ENCODE results near the gene DCLK1. TPM values are rescaled to one million over a fixed set of nuclear protein-coding genes. Genes with fewer than 3 reads are reported as not detected.

The DCLK1 gene
- total RNA-seq, 1 experiment from 2014 or later = not detected

DNA sequence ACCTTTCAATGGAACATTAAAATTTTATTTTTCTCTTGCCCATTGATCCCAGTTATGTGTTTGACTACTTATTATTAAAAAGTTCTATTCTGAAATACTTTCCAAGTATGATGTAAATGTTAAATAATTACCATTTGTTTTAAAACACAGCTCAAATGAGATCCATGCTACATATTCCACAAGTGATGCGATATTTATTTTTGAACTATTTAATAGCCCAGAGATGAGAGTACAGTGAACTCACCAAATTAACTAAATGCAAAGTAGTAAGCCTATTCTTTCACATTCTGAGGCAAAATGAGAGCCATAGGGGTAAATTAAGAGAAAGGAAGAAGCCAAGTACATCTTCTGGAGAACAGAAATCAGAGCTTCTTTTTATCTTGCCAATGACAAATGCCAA, 1.2 kb upstream of the DCLK1 start:
- ATAC-seq = no peak
- Histone ChIP-seq H3K4me3 (ENCODE audit: low read depth in 2 of 2, low read length in 2 of 2) (no peak overlapping the region), H3K36me3 (ENCODE audit: control insufficient read depth, insufficient read depth, low read length) (no peaks in the 10 kb centered on the region), H3K9me3 (ENCODE audit: control insufficient read depth, insufficient read depth, low read depth, low read length) (no peaks in the 10 kb centered on the region), H3K4me1 (ENCODE audit: control insufficient read depth, insufficient read depth, low read length) (no peaks in the 10 kb centered on the region), H3K27me3 (ENCODE audit: control insufficient read depth, insufficient read depth, low read length) (no peaks in the 10 kb centered on the region), H3K27ac (ENCODE audit: low read length) (no peak overlapping the region)
- in situ Hi-C loops (cut with HindIII; ENCODE audit: low pct_unique_long_range_greater_than_20kb, low sequenced_read_pairs) = no loop called here
- BruUV-seq (replicated peaks) = no TSS peak
- CTCF ChIA-PET = no interaction called here
- TF ChIP-seq SIN3A (IDR thresholded peaks at IDR 0.05; ENCODE audit: borderline replicate concordance, insufficient read depth, low read depth, low read length) = no peak
- intact Hi-C loops (cut with micrococcal nuclease; ENCODE audit: unreplicated experiment) = no loop called here
- no peak for DNase-seq (ENCODE audit: low read depth, low spot score)
- POLR2A ChIA-PET = no interaction called here

DNA sequence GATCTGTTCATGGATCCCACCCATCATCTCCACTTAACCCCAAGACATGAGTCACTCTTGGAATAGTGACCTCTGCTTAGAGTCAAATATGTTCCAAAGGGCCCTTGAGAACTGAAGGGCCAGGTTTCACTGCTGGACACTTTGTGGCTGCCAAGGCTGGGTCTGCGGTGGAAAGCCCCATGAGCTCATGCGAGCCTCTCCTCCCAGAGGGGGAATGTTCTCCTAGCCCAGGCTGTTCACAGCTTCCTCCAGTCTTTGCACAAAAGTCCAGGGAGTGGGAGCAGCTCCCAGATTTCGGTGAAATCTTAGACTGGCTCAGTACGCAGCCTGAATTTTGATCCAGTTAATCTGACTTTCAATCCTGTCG, 732 bp upstream of the DCLK1 start:
- CTCF ChIA-PET = no interaction called here
- no TSS peak for BruUV-seq (replicated peaks)
- no peaks in the 10 kb centered on the region for H3K9me3 ChIP-seq (ENCODE audit: control insufficient read depth, insufficient read depth, low read depth, low read length)
- H3K27ac ChIP-seq (ENCODE audit: low read length) = no peak overlapping the region
- H3K36me3 ChIP-seq (ENCODE audit: control insufficient read depth, insufficient read depth, low read length) = no peaks in the 10 kb centered on the region
- intact Hi-C loops (cut with micrococcal nuclease; ENCODE audit: unreplicated experiment) = no loop called here
- in situ Hi-C loops (cut with HindIII; ENCODE audit: low pct_unique_long_range_greater_than_20kb, low sequenced_read_pairs) = no loop called here
- H3K4me1 ChIP-seq (ENCODE audit: control insufficient read depth, insufficient read depth, low read length) = no peaks in the 10 kb centered on the region
- TF ChIP-seq, protein P1, sequence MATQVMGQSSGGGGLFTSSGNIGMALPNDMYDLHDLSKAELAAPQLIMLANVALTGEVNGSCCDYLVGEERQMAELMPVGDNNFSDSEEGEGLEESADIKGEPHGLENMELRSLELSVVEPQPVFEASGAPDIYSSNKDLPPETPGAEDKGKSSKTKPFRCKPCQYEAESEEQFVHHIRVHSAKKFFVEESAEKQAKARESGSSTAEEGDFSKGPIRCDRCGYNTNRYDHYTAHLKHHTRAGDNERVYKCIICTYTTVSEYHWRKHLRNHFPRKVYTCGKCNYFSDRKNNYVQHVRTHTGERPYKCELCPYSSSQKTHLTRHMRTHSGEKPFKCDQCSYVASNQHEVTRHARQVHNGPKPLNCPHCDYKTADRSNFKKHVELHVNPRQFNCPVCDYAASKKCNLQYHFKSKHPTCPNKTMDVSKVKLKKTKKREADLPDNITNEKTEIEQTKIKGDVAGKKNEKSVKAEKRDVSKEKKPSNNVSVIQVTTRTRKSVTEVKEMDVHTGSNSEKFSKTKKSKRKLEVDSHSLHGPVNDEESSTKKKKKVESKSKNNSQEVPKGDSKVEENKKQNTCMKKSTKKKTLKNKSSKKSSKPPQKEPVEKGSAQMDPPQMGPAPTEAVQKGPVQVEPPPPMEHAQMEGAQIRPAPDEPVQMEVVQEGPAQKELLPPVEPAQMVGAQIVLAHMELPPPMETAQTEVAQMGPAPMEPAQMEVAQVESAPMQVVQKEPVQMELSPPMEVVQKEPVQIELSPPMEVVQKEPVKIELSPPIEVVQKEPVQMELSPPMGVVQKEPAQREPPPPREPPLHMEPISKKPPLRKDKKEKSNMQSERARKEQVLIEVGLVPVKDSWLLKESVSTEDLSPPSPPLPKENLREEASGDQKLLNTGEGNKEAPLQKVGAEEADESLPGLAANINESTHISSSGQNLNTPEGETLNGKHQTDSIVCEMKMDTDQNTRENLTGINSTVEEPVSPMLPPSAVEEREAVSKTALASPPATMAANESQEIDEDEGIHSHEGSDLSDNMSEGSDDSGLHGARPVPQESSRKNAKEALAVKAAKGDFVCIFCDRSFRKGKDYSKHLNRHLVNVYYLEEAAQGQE (IDR thresholded peaks at IDR 0.05; ENCODE audit: insufficient read depth in 1 of 2, low read depth in 2 of 2, low read length in 1 of 2) = no peak
- no peak for TF ChIP-seq SIN3A (IDR thresholded peaks at IDR 0.05; ENCODE audit: borderline replicate concordance, insufficient read depth, low read depth, low read length)
- TF ChIP-seq, protein P2, sequence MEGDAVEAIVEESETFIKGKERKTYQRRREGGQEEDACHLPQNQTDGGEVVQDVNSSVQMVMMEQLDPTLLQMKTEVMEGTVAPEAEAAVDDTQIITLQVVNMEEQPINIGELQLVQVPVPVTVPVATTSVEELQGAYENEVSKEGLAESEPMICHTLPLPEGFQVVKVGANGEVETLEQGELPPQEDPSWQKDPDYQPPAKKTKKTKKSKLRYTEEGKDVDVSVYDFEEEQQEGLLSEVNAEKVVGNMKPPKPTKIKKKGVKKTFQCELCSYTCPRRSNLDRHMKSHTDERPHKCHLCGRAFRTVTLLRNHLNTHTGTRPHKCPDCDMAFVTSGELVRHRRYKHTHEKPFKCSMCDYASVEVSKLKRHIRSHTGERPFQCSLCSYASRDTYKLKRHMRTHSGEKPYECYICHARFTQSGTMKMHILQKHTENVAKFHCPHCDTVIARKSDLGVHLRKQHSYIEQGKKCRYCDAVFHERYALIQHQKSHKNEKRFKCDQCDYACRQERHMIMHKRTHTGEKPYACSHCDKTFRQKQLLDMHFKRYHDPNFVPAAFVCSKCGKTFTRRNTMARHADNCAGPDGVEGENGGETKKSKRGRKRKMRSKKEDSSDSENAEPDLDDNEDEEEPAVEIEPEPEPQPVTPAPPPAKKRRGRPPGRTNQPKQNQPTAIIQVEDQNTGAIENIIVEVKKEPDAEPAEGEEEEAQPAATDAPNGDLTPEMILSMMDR (IDR thresholded peaks at IDR 0.05) = no peak
- TF ChIP-seq POLR2AphosphoS5 (IDR thresholded peaks at IDR 0.05; ENCODE audit: low read depth, low read length) = no peak
- no peak for TF ChIP-seq TCF7L2 (IDR thresholded peaks at IDR 0.05; ENCODE audit: low read depth, low read length)
- no peaks in the 10 kb centered on the region for H3K27me3 ChIP-seq (ENCODE audit: control insufficient read depth, insufficient read depth, low read length)
- ATAC-seq (no peak), DNase-seq (ENCODE audit: low read depth, low spot score) (no peak)
- H3K4me3 ChIP-seq (ENCODE audit: low read depth in 2 of 2, low read length in 2 of 2) = no peak overlapping the region
- POLR2A ChIA-PET = no interaction called here

DNA sequence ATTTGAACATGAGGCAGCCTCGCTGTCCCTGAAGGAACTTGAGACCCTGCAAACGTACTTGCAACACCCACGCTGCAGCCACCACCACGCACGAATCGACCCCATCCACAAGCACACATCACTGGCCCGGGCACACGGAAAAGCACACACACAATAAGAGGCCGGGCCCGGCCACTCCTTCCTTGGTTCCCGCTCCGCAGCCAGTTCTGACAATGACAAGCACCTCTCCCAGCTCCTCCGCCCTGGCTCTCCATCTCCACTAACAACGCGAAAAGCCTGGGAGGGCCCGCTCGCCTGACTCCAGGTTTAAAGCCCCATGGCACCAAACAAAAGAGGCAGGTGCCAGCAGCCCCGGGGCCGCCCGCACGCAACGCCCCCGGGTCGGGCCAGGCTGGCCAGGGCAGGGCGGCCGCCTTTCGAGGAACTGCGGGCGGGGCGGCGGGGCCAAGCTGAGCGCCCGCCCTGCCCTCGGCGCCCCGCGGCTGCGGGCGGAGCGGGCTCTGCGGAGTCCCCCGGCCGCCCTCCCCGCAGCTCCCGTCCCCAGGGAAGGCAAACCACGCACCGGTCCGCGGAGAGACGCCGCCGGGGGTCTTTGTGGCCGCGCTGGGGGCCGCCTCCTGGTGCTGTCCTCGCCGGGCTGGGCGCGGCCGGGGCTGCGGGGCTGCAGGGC, 495 bp downstream of the DCLK1 start:
- ChIA-PET CTCF (no interaction called here), POLR2A (no interaction called here)
- Histone ChIP-seq H3K36me3 (ENCODE audit: control insufficient read depth, insufficient read depth, low read length) (no peaks in the 10 kb centered on the region), H3K27me3 (ENCODE audit: control insufficient read depth, insufficient read depth, low read length) (no peaks in the 10 kb centered on the region), H3K27ac (ENCODE audit: low read length) (no peak overlapping the region), H3K9me3 (ENCODE audit: control insufficient read depth, insufficient read depth, low read depth, low read length) (no peaks in the 10 kb centered on the region), H3K4me3 (ENCODE audit: low read depth in 2 of 2, low read length in 2 of 2) (peak overlapping the region in 1 of 2 experiments; percentile 30; a peak in 1 of 4 replicates), H3K4me1 (ENCODE audit: control insufficient read depth, insufficient read depth, low read length) (no peaks in the 10 kb centered on the region)
- DNase-seq (ENCODE audit: low read depth, low spot score) = no peak
- intact Hi-C loops (cut with micrococcal nuclease; ENCODE audit: unreplicated experiment) = no loop called here
- no TSS peak for BruUV-seq (replicated peaks)
- TF ChIP-seq, protein P2 (IDR thresholded peaks at IDR 0.05) = no peak
- TF ChIP-seq SIN3A (IDR thresholded peaks at IDR 0.05; ENCODE audit: borderline replicate concordance, insufficient read depth, low read depth, low read length) (no peak), TCF7L2 (IDR thresholded peaks at IDR 0.05; ENCODE audit: low read depth, low read length) (no peak), POLR2AphosphoS5 (IDR thresholded peaks at IDR 0.05; ENCODE audit: low read depth, low read length) (no peak)
- TF ChIP-seq, protein P1 (IDR thresholded peaks at IDR 0.05; ENCODE audit: insufficient read depth in 1 of 2, low read depth in 2 of 2, low read length in 1 of 2) = no peak
- in situ Hi-C loops (cut with HindIII; ENCODE audit: low pct_unique_long_range_greater_than_20kb, low sequenced_read_pairs) = no loop called here
- 0 out of 2 replicates have a peak, but pooled peaks have one; percentile 34 for ATAC-seq
